Cortex of kidney (tissue), 1 donor: ENCODE results near the gene RANBP3L.

Experiments
- DNase-seq: peaks from one replicate; lab custom pipeline; 2025; lab: John Stamatoyannopoulos, UW

Gene RANBP3L

GRCh38 chr5:36243653-36244052 is 58.0 kb downstream of the RANBP3L start:
- DNase-seq = no peak

GRCh38 chr5:36242534-36243485 is 58.9 kb downstream of the RANBP3L start:
- no peak for DNase-seq

GRCh38 chr5:36241631-36242533 is 59.8 kb downstream of the RANBP3L start, which contains the start of gene NADK2:
Gene NADK2 (minus strand): TSS chr5:36241925. CDS start chr5:36241798, 127 bp downstream.
- peak; percentile 96 for DNase-seq

- DNase-seq = no peak
Observed at GRCh38 chr5:36240779-36241630, 60.7 kb downstream of the RANBP3L start.

- no peak for DNase-seq
Observed at GRCh38 chr5:36239370-36240293, 62.1 kb downstream of the RANBP3L start.

- DNase-seq = no peak
Observed at GRCh38 chr5:36238502-36239295, 63.0 kb downstream of the RANBP3L start.

- DNase-seq = no peak
Observed at GRCh38 chr5:36237751-36238150, 64.0 kb downstream of the RANBP3L start.

- DNase-seq = no peak
Observed at GRCh38 chr5:36236801-36237200, 64.9 kb downstream of the RANBP3L start.

- DNase-seq = no peak
Observed at GRCh38 chr5:36232533-36232932, 69.2 kb downstream of the RANBP3L start.

GRCh38 chr5:36230151-36230790 is 71.4 kb downstream of the RANBP3L start:
- DNase-seq = no peak

GRCh38 chr5:36228505-36228904 is 73.2 kb downstream of the RANBP3L start:
- DNase-seq = no peak

GRCh38 chr5:36227046-36227445 is 74.7 kb downstream of the RANBP3L start:
- no peak for DNase-seq

- no peak for DNase-seq
Observed at GRCh38 chr5:36222620-36223019, 79.1 kb downstream of the RANBP3L start.

GRCh38 chr5:36217988-36218387 is 83.7 kb downstream of the RANBP3L start:
- DNase-seq = no peak

- no peak for DNase-seq
Observed at GRCh38 chr5:36217567-36217966, 84.1 kb downstream of the RANBP3L start.

GRCh38 chr5:36215910-36216309 is 85.8 kb downstream of the RANBP3L start:
- no peak for DNase-seq

- DNase-seq = no peak
Observed at GRCh38 chr5:36214436-36214835, 87.3 kb downstream of the RANBP3L start.

GRCh38 chr5:36209664-36210063 is 92.0 kb downstream of the RANBP3L start:
- DNase-seq = no peak

GRCh38 chr5:36208786-36209185 is 92.9 kb downstream of the RANBP3L start:
- no peak for DNase-seq
